HG03060 (cell line): ENCODE measurements around the gene ZNF619.

ENCODE experiments used
- ATAC-seq: cut with Tn5 transposase; IDR thresholded peaks from one replicate; pipeline ENCODE4 v1.9.1; 2021; ENCODE audit warnings: low read depth, moderate number of reproducible peaks; ENCODE audit not compliant: unreplicated experiment

The ZNF619 gene

GRCh38 chr3:40464339-40465110 lies 12.4 kb upstream of the ZNF619 start:
- ATAC-seq = no peak

- ATAC-seq = no peak
Observed at GRCh38 chr3:40465111-40465407, 11.9 kb upstream of the ZNF619 start.

GRCh38 chr3:40465456-40465855 lies 11.5 kb upstream of the ZNF619 start:
- no peak for ATAC-seq

- ATAC-seq = no peak
Observed at GRCh38 chr3:40468018-40468417, 8.9 kb upstream of the ZNF619 start.

GRCh38 chr3:40470701-40471100 lies 6.2 kb upstream of the ZNF619 start:
- ATAC-seq = no peak

GRCh38 chr3:40477666-40478065 lies 744 bp downstream of the ZNF619 start:
- ATAC-seq = no peak

- ATAC-seq = no peak
Observed at GRCh38 chr3:40487172-40487571, 10.2 kb downstream of the ZNF619 start.

- no peak for ATAC-seq
Observed at GRCh38 chr3:40490916-40491315, 14.0 kb downstream of the ZNF619 start.

GRCh38 chr3:40494698-40495097 lies 17.8 kb downstream of the ZNF619 start:
- ATAC-seq = no peak

- no peak for ATAC-seq
Observed at GRCh38 chr3:40497288-40497687, 20.4 kb downstream of the ZNF619 start.

GRCh38 chr3:40499952-40500351 lies 23.0 kb downstream of the ZNF619 start:
- no peak for ATAC-seq

- ATAC-seq = no peak
Observed at GRCh38 chr3:40502034-40502433, 25.1 kb downstream of the ZNF619 start.

GRCh38 chr3:40504636-40505430 lies 27.9 kb downstream of the ZNF619 start:
- ATAC-seq = no peak

GRCh38 chr3:40505599-40506462 lies 28.9 kb downstream of the ZNF619 start, which contains the start of gene ZNF620:
Gene ZNF620, plus strand, starts transcription at chr3:40506039. Its CDS starts 314 bp downstream, at chr3:40506353.
- no peak for ATAC-seq

- no peak for ATAC-seq
Observed at GRCh38 chr3:40511031-40511718, 34.3 kb downstream of the ZNF619 start.

- no peak for ATAC-seq
Observed at GRCh38 chr3:40516201-40516600, 39.3 kb downstream of the ZNF619 start.

GRCh38 chr3:40518067-40518466 lies 41.1 kb downstream of the ZNF619 start:
- no peak for ATAC-seq

GRCh38 chr3:40518848-40519247 lies 41.9 kb downstream of the ZNF619 start:
- no peak for ATAC-seq

- ATAC-seq = no peak
Observed at GRCh38 chr3:40521254-40521653, 44.3 kb downstream of the ZNF619 start.

- ATAC-seq = no peak
Observed at GRCh38 chr3:40523781-40524180, 46.9 kb downstream of the ZNF619 start.

- no peak for ATAC-seq
Observed at GRCh38 chr3:40524222-40524567, 47.3 kb downstream of the ZNF619 start.
